ENCODE data around the gene MISP3. TPM values are rescaled to one million over a fixed set of nuclear protein-coding genes. Genes with fewer than 3 reads are reported as not detected.

Gene MISP3
- total and polyA plus RNA-seq, 2 of the 8 experiments (the other 6 are each of a cell fraction or from before 2014, with no cell fraction given), result 0.74 to 1.4 TPM

DNA sequence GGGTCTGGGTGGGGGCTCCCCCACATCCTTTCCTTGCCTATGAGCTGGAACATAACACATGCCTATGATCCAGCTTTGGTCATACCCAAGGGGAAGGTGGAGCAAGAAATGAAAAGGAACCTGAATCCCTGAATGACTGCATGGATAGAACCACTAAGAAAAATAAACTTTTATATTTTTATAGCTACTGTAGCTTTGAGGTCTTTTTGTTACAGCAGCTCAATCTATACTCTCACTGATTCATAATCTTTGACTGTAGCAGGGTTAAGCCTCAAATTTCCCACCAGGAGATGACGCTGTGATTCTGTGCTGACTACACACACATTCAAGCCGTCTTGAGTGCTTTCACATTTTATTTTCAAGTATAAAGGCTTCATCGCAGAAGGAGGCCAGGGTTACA is 19.6 kb upstream of the MISP3 start:
- no peak overlapping the region for H3K27ac ChIP-seq (ENCODE audit: low read depth, low read length)
- H4K20me1 ChIP-seq (replicated peaks in 1 of 2; ENCODE audit: control insufficient read depth in 1 of 2, insufficient read depth in 2 of 2, low read length in 2 of 2), result no peaks in the 10 kb centered on the region
- H2AK5ac ChIP-seq (ENCODE audit: low read depth, low read length), result no peak overlapping the region
- H2BK120ac ChIP-seq (replicated peaks; ENCODE audit: low read depth, low read length), result no peak overlapping the region
- no peak overlapping the region for H2BK15ac ChIP-seq (ENCODE audit: low read length)
- H3K4ac ChIP-seq (replicated peaks; ENCODE audit: insufficient read length, low read depth, low read length), result no peak overlapping the region
- peaks cover 7% of the 10 kb centered on the region; the same call in 1 of the 2 replicates for H3K23me2 ChIP-seq (ENCODE audit: low read depth, low read length)
- H3K79me1 ChIP-seq (ENCODE audit: low read depth, low read length), result no peaks in the 10 kb centered on the region
- H3K9ac ChIP-seq (replicated peaks in 1 of 4; ENCODE audit: extremely low read depth in 1 of 4, low read depth in 3 of 4, low read length in 3 of 4), result no peak overlapping the region
- H3K18ac ChIP-seq (ENCODE audit: extremely low read depth, low read length), result no peak overlapping the region
- H3K4me1 ChIP-seq (replicated peaks in 1 of 4; ENCODE audit: control insufficient read depth in 3 of 4, insufficient read depth in 4 of 4, low read length in 3 of 4), result peaks cover 0 to 4% (median under 1%) of the 10 kb centered on the region in 4 experiments; a peak in 2 of 7 replicates
- H3K36me3 ChIP-seq (ENCODE audit: control insufficient read depth in 2 of 4, insufficient read depth in 4 of 4, low read length in 3 of 4), result no peaks in the 10 kb centered on the region
- H4K8ac ChIP-seq (ENCODE audit: extremely low read depth, insufficient read depth, low read length), result no peak overlapping the region
- H3K4me3 ChIP-seq (ENCODE audit: extremely low read depth in 1 of 4, insufficient read depth in 2 of 4, low read depth in 3 of 4, low read length in 4 of 4), result no peak overlapping the region
- H3K9me3 ChIP-seq (ENCODE audit: insufficient read depth in 2 of 2, low read depth in 1 of 2, low read length in 1 of 2), result no peaks in the 10 kb centered on the region; a peak in 1 of 4 replicates
- ChIA-PET CTCF (ENCODE audit: partially characterized antibody) (interaction anchor here (0.5 to 9.9 kb wide), 11 partner anchors 12 to 174 kb away, joined by 3 to 66 read pairs (median 5); partner anchors contain the start of genes IL27RA and MISP3), POLR2A (ENCODE audit: partially characterized antibody) (interaction anchor here (1.1 to 1.8 kb wide), 3 partner anchors 8 to 91 kb away, joined by 3 to 5 read pairs (median 4); partner anchors contain the start of gene RFX1)
- no peak overlapping the region for H2BK20ac ChIP-seq (ENCODE audit: low read length)
- no peak overlapping the region for H4K5ac ChIP-seq (ENCODE audit: insufficient read length, low read depth, low read length)
- H2AFZ ChIP-seq (ENCODE audit: low read length), result no peak overlapping the region
- H3K79me2 ChIP-seq (ENCODE audit: control insufficient read depth in 1 of 2, insufficient read depth in 2 of 2, low read length in 2 of 2), result no peaks in the 10 kb centered on the region
- 91% methylated on average over 3 of the region's 3 CpGs; no CpG with 5 or more reads in 1 of the 2 experiments for WGBS, 2 experiments (ENCODE audit: extremely low coverage in 1 of 2, insufficient coverage in 1 of 2, insufficient read length in 1 of 2, insufficient replicate concordance in 2 of 2, low coverage in 1 of 2, low lambda C conversion rate in 2 of 2, missing lambda C conversion rate in 1 of 2)
- H3K14ac ChIP-seq (ENCODE audit: insufficient read length), result no peak overlapping the region
- H3K27me3 ChIP-seq (replicated peaks in 1 of 4; ENCODE audit: control insufficient read depth in 3 of 4, extremely low read depth in 1 of 4, insufficient read depth in 3 of 4, low read length in 3 of 4), result peaks cover 0 to 3% (median 1%) of the 10 kb centered on the region in 4 experiments; a peak in 4 of 7 replicates
- no peak overlapping the region for H3K4me2 ChIP-seq (ENCODE audit: insufficient read depth in 1 of 2, low read depth in 2 of 2, low read length in 2 of 2)
- no peak overlapping the region for H4K91ac ChIP-seq (replicated peaks; ENCODE audit: insufficient read length, low read length)
- H3K23ac ChIP-seq (ENCODE audit: insufficient read length), result no peak overlapping the region
- H2BK5ac ChIP-seq (ENCODE audit: low read depth, low read length), result no peak overlapping the region
- FAIRE-seq (no peak), DNase-seq (ENCODE audit: low read depth in 1 of 2, low spot score in 2 of 2) (no peak)
- no peak overlapping the region for H3K56ac ChIP-seq (replicated peaks; ENCODE audit: insufficient read length, low read depth, low read length)
- H2BK12ac ChIP-seq (ENCODE audit: low read depth, low read length), result no peak overlapping the region
- TF ChIP-seq JUN (IDR thresholded peaks at IDR 0.05; ENCODE audit: low read depth, low read length), result no peak
- TF ChIP-seq CEBPB (IDR thresholded peaks at IDR 0.05; ENCODE audit: low read depth, low read length), result no peak
- no peak for TF ChIP-seq TAF1 (IDR thresholded peaks at IDR 0.05; ENCODE audit: low read depth, low read length)
- TF ChIP-seq POLR2A (IDR thresholded peaks at IDR 0.05; ENCODE audit: control extremely low read depth in 1 of 2, low read depth in 2 of 2, low read length in 2 of 2), result no peak
- TF ChIP-seq PHF8 (conservative IDR thresholded peaks at IDR 0.05; ENCODE audit: low read depth, low read length), result no peak
- TF ChIP-seq BACH1 (IDR thresholded peaks at IDR 0.05; ENCODE audit: low read length), result no peak
- TF ChIP-seq CHD2 (IDR thresholded peaks at IDR 0.05; ENCODE audit: low read length), result no peak
- TF ChIP-seq EZH2 (IDR thresholded peaks at IDR 0.05; ENCODE audit: low read depth, low read length, severe bottlenecking), result no peak
- no peak for TF ChIP-seq TCF12 (IDR thresholded peaks at IDR 0.05; ENCODE audit: low read depth, low read length)
- no peak for TF ChIP-seq BCL11A (IDR thresholded peaks at IDR 0.05; ENCODE audit: low read depth in 2 of 2, low read length in 2 of 2)
- no peak for TF ChIP-seq SP1 (IDR thresholded peaks at IDR 0.05; ENCODE audit: low read depth, low read length)
- TF ChIP-seq, protein P1, sequence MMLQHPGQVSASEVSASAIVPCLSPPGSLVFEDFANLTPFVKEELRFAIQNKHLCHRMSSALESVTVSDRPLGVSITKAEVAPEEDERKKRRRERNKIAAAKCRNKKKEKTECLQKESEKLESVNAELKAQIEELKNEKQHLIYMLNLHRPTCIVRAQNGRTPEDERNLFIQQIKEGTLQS (IDR thresholded peaks at IDR 0.05; ENCODE audit: insufficient read depth, low read depth, low read length), result no peak
- TF ChIP-seq RFX5 (IDR thresholded peaks at IDR 0.05; ENCODE audit: borderline replicate concordance, low read depth, low read length), result no peak
- no peak for TF ChIP-seq ASH2L (IDR thresholded peaks at IDR 0.05; ENCODE audit: low read length)
- TF ChIP-seq EP300 (IDR thresholded peaks at IDR 0.05; ENCODE audit: borderline replicate concordance in 1 of 2, low read depth in 2 of 2, low read length in 2 of 2), result no peak
